Astrocyte (in vitro differentiated cells and primary cell): ENCODE results near the gene NCAPD2. TPM values are rescaled to one million over a fixed set of nuclear protein-coding genes. Genes with fewer than 3 reads are reported as not detected.
A peak's percentile ranks its signal among the peaks of the same experiment; 100 is the strongest.

ENCODE experiments used
- DNase-seq: peaks from one replicate; pipeline ENCODE4 v3.0.0-alpha.2; 2010; ENCODE audit warnings: low read depth
- FAIRE-seq: peaks from 2 replicates; lab custom pipeline; 2011; peaks lifted over from hg19 to GRCh38; lab: Jason Lieb, UNC
- H2AFZ ChIP-seq: 2 replicates; pipeline ENCODE4 v1.6.0; 2012; ENCODE audit warnings: low read depth, low read length, inconsistent platforms
- H3K27ac ChIP-seq: 2 replicates; pipeline ENCODE4 v1.5.1; 2011; ENCODE audit warnings: low read depth, low read length, inconsistent platforms
- H3K27me3 ChIP-seq: 2 replicates; pipeline ENCODE4 v1.6.0; 2011; ENCODE audit warnings: low read length, inconsistent platforms; ENCODE audit not compliant: insufficient read depth
- H3K36me3 ChIP-seq: 2 replicates; pipeline ENCODE4 v1.5.1; 2011; ENCODE audit warnings: low read length, inconsistent platforms; ENCODE audit not compliant: insufficient read depth
- H3K4me1 ChIP-seq: 2 replicates; pipeline ENCODE4 v1.5.1; 2011; ENCODE audit warnings: low read length, inconsistent platforms; ENCODE audit not compliant: insufficient read depth
- H3K4me2 ChIP-seq: 2 replicates; pipeline ENCODE4 v1.6.0; 2012; ENCODE audit warnings: low read length, inconsistent platforms
- H3K4me3 ChIP-seq: 2 replicates; pipeline ENCODE4 v1.5.1; 2011; ENCODE audit warnings: low read depth, mild to moderate bottlenecking, low read length, inconsistent platforms; ENCODE audit not compliant: insufficient read depth
- H3K79me2 ChIP-seq: 2 replicates; pipeline ENCODE4 v1.6.0; 2012; ENCODE audit warnings: mild to moderate bottlenecking, low read length, inconsistent platforms; ENCODE audit not compliant: insufficient read depth
- H3K9ac ChIP-seq: 2 replicates; pipeline ENCODE4 v1.6.0; 2012; ENCODE audit warnings: mild to moderate bottlenecking, low read length, inconsistent platforms
- H3K9me3 ChIP-seq: 2 replicates; pipeline ENCODE4 v1.5.1; 2012; ENCODE audit warnings: low read depth, mild to moderate bottlenecking, low read length, inconsistent platforms; ENCODE audit not compliant: insufficient read depth
- H4K20me1 ChIP-seq: 2 replicates; pipeline ENCODE4 v1.6.0; 2012; ENCODE audit warnings: low read length, inconsistent platforms; ENCODE audit not compliant: insufficient read depth
- H3K27ac Mint-ChIP-seq: one replicate; pipeline ENCODE4 v1.8.0; 2021; ENCODE audit warnings: mild to moderate bottlenecking, mixed read lengths; ENCODE audit not compliant: unreplicated experiment
- H3K27me3 Mint-ChIP-seq: one replicate; pipeline ENCODE4 v1.8.0; 2021; ENCODE audit warnings: low read depth, mixed read lengths; ENCODE audit not compliant: unreplicated experiment
- H3K36me3 Mint-ChIP-seq: one replicate; pipeline ENCODE4 v1.8.0; 2021; ENCODE audit warnings: low read depth, mixed read lengths; ENCODE audit not compliant: unreplicated experiment
- H3K4me1 Mint-ChIP-seq: one replicate; pipeline ENCODE4 v1.8.0; 2021; ENCODE audit warnings: low read depth, mixed read lengths; ENCODE audit not compliant: unreplicated experiment
- H3K4me3 Mint-ChIP-seq: one replicate; pipeline ENCODE4 v1.8.0; 2021; ENCODE audit warnings: mild to moderate bottlenecking, moderate library complexity, mixed read lengths; ENCODE audit not compliant: unreplicated experiment
- H3K9me3 Mint-ChIP-seq: one replicate; pipeline ENCODE4 v1.8.0; 2021; ENCODE audit warnings: mild to moderate bottlenecking, mixed read lengths; ENCODE audit not compliant: unreplicated experiment
- CTCF ChIP-seq: IDR thresholded peaks from 2 replicates; pipeline ENCODE4 v1.5.1; 2011; ENCODE audit warnings: low read depth, mild to moderate bottlenecking, inconsistent platforms, low read length, moderate library complexity; ENCODE audit not compliant: insufficient read depth
- EZH2 ChIP-seq: IDR thresholded peaks from 2 replicates; pipeline ENCODE4 v1.6.1; 2012; ENCODE audit warnings: mild to moderate bottlenecking, low read length, inconsistent platforms; ENCODE audit not compliant: insufficient read depth
- total RNA-seq: library from RNA; stranded (reverse); gene quantifications from 2 replicates; pipeline ENCODE4 v1.2.1, GENCODE V29; 2021

The NCAPD2 gene
- total RNA-seq, 1 donor from 2014 or later: 18.6 TPM

- no peaks in the 10 kb centered on the region for H3K9me3 Mint-ChIP-seq
These were observed 6.6 kb downstream of the NCAPD2 start for GRCh38 chr12:6500466-6500865.

GRCh38 chr12:6507102-6507998, 13.4 kb downstream of the NCAPD2 start:
- TF ChIP-seq CTCF (no peak), EZH2 (no peak)
- peak overlapping the region; percentile 27 for H3K9ac ChIP-seq
- no peaks in the 10 kb centered on the region for H3K27me3 ChIP-seq
- no peak for FAIRE-seq
- peak overlapping the region; percentile 45 for H3K27ac ChIP-seq
- peaks cover 33% of the 10 kb centered on the region for H3K36me3 ChIP-seq
- H3K4me1 ChIP-seq: peaks cover 4% of the 10 kb centered on the region
- peaks cover 7% of the 10 kb centered on the region for H4K20me1 ChIP-seq
- Mint-ChIP-seq H3K27me3 (no peaks in the 10 kb centered on the region), H3K4me1 (peaks cover 12% of the 10 kb centered on the region), H3K9me3 (peaks cover under 1% of the 10 kb centered on the region), H3K27ac (peak overlapping the region; percentile 94), H3K36me3 (peaks cover 11% of the 10 kb centered on the region), H3K4me3 (peak overlapping the region; percentile 30)
- H2AFZ ChIP-seq: peak overlapping the region; percentile 32
- no peaks in the 10 kb centered on the region for H3K9me3 ChIP-seq
- DNase-seq: peak; percentile 33
- peak overlapping the region; percentile 14 for H3K4me2 ChIP-seq
- no peak overlapping the region for H3K4me3 ChIP-seq
- H3K79me2 ChIP-seq: peaks cover 62% of the 10 kb centered on the region

More at GRCh38 chr12:6500466-6500865, 6.6 kb downstream of the NCAPD2 start:
- H3K4me1 ChIP-seq: peaks cover 3% of the 10 kb centered on the region
- no peak overlapping the region for H3K4me3 ChIP-seq
- no peak for FAIRE-seq
- H3K27me3 ChIP-seq: no peaks in the 10 kb centered on the region
- no peaks in the 10 kb centered on the region for H3K36me3 Mint-ChIP-seq
- H3K4me1 Mint-ChIP-seq: peaks cover under 1% of the 10 kb centered on the region
- no peak for TF ChIP-seq EZH2
- TF ChIP-seq CTCF: no peak
- no peak overlapping the region for H3K27ac ChIP-seq
- no peaks in the 10 kb centered on the region for H4K20me1 ChIP-seq
- peaks cover 25% of the 10 kb centered on the region for H3K36me3 ChIP-seq
- no peak for DNase-seq
- no peaks in the 10 kb centered on the region for H3K27me3 Mint-ChIP-seq
- no peak overlapping the region for H3K9ac ChIP-seq
- H3K4me2 ChIP-seq: no peak overlapping the region
- peaks cover 74% of the 10 kb centered on the region for H3K79me2 ChIP-seq
- H3K9me3 ChIP-seq: no peaks in the 10 kb centered on the region
- no peak overlapping the region for H2AFZ ChIP-seq
- H3K4me3 Mint-ChIP-seq: no peak overlapping the region
- no peak overlapping the region for H3K27ac Mint-ChIP-seq

- Mint-ChIP-seq H3K27me3 (no peaks in the 10 kb centered on the region), H3K9me3 (peaks cover 2% of the 10 kb centered on the region), H3K36me3 (peaks cover 18% of the 10 kb centered on the region), H3K27ac (peak overlapping the region; percentile 94), H3K4me3 (no peak overlapping the region), H3K4me1 (peaks cover 12% of the 10 kb centered on the region)
- H4K20me1 ChIP-seq: peaks cover 7% of the 10 kb centered on the region
- H2AFZ ChIP-seq: no peak overlapping the region
- H3K4me1 ChIP-seq: peaks cover 4% of the 10 kb centered on the region
- no peaks in the 10 kb centered on the region for H3K27me3 ChIP-seq
- H3K79me2 ChIP-seq: peaks cover 56% of the 10 kb centered on the region
- H3K36me3 ChIP-seq: peaks cover 36% of the 10 kb centered on the region
- H3K27ac ChIP-seq: peak overlapping the region; percentile 37
- FAIRE-seq (no peak), DNase-seq (no peak)
- TF ChIP-seq EZH2 (no peak), CTCF (no peak)
- H3K4me2 ChIP-seq: no peak overlapping the region
- peak overlapping the region; percentile 27 for H3K9ac ChIP-seq
- H3K9me3 ChIP-seq: no peaks in the 10 kb centered on the region
- H3K4me3 ChIP-seq: no peak overlapping the region
These were observed 14.2 kb downstream of the NCAPD2 start for GRCh38 chr12:6508087-6508486.
